ENCODE data around the gene LKAAEAR1. TPM values are rescaled to one million over a fixed set of nuclear protein-coding genes. Genes with fewer than 3 reads are reported as not detected.

Gene LKAAEAR1
- total and polyA plus RNA-seq, 2 of the 13 experiments (the other 11 are each of a cell fraction or from before 2014, with no cell fraction given), result not detected

DNA sequence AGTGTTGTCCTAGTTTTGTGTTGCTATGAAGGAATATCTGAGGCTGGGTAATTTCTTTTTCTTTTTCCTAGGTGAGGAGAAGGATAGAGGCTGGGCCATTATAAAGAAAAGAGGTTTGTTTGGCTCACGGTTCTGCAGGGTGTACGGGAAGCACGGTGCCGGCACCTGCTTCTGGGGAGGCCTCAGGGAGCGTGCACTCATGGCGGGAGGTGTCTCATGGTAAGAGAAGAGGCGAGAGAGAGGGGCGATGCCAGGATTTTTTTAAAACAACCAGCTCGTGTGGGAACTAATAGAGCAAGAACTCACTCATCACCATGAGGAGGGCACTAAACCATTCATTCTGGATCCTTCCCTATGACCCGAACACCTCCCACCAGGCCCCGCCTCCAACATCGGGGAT lies 37.4 kb upstream of the LKAAEAR1 start:
- Histone ChIP-seq H3K27ac (ENCODE audit: extremely low read length, insufficient read depth, low read length) (no peak overlapping the region), H4K20me1 (ENCODE audit: insufficient read depth, low read length) (no peaks in the 10 kb centered on the region), H3K4me1 (ENCODE audit: insufficient read depth, low read length) (peaks cover 11% of the 10 kb centered on the region), H3K4me2 (ENCODE audit: low read depth, low read length) (no peak overlapping the region), H3K27me3 (ENCODE audit: control insufficient read depth in 1 of 2, insufficient read depth in 2 of 2, low read length in 2 of 2) (peaks cover 4 to 25% of the 10 kb centered on the region in 2 experiments), H3K9ac (ENCODE audit: insufficient read depth, low read depth, low read length) (no peak overlapping the region), H3K79me2 (ENCODE audit: insufficient read depth, low read length) (no peaks in the 10 kb centered on the region), H3K9me3 (ENCODE audit: low read length) (no peaks in the 10 kb centered on the region), H3K36me3 (replicated peaks in 1 of 2; ENCODE audit: control insufficient read depth in 1 of 2, insufficient read depth in 2 of 2, low read length in 2 of 2) (no peaks in the 10 kb centered on the region), H2AFZ (ENCODE audit: low read length) (no peak overlapping the region), H3K4me3 (replicated peaks in 1 of 3; ENCODE audit: insufficient read depth in 1 of 3, low read depth in 2 of 3, low read length in 3 of 3) (no peak overlapping the region)
- in situ Hi-C loops (cut with HindIII; ENCODE audit: extremely low pct_ligation_motif_present, low pct_unique_long_range_greater_than_20kb), result no loop called here
- intact Hi-C loops (cut with micrococcal nuclease; ENCODE audit: unreplicated experiment), result loop anchor here (2.0 kb wide), 2 partner anchors 19 to 141 kb away; partner anchors contain the start of gene PRPF6
- no peak for DNase-seq (ENCODE audit: low spot score)
- BruUV-seq (replicated peaks), result no TSS peak
- no peak for FAIRE-seq
- CTCF ChIA-PET (ENCODE audit: low intra/inter-chr PET ratio, low total read pairs), result interaction anchor here (1.1 kb wide), 1 partner anchor 212 kb away, joined by 3 read pairs; no protein-coding TSS in a partner anchor
- no peak for ATAC-seq
- TF ChIP-seq IRF2 (CRISPR knock-in tag; IDR thresholded peaks at IDR 0.05) (no peak), TP53 (CRISPR knock-in tag; conservative IDR thresholded peaks at IDR 0.05) (no peak), SCMH1 (CRISPR knock-in tag; IDR thresholded peaks at IDR 0.05; ENCODE audit: borderline replicate concordance) (no peak), BRF2 (CRISPR knock-in tag; IDR thresholded peaks at IDR 0.05) (no peak), CBX1 (IDR thresholded peaks at IDR 0.05; ENCODE audit: low read depth) (no peak), U2AF2 (IDR thresholded peaks at IDR 0.05; ENCODE audit: low read depth, low read length) (no peak), FLYWCH1 (CRISPR knock-in tag; IDR thresholded peaks at IDR 0.05) (no peak), NONO (IDR thresholded peaks at IDR 0.05) (no peak), NONO (CRISPR knock-in tag; conservative IDR thresholded peaks at IDR 0.05) (no peak), SYNCRIP (IDR thresholded peaks at IDR 0.05; ENCODE audit: insufficient read depth, low read depth, low read length) (no peak), SOX6 (IDR thresholded peaks at IDR 0.05) (no peak), SOX6 (CRISPR knock-in tag; IDR thresholded peaks at IDR 0.05) (no peak), HMG20A (CRISPR knock-in tag; IDR thresholded peaks at IDR 0.05; ENCODE audit: borderline replicate concordance) (no peak), KDM3A (CRISPR knock-in tag; IDR thresholded peaks at IDR 0.05; ENCODE audit: low read depth) (no peak), KLF6 (CRISPR knock-in tag; IDR thresholded peaks at IDR 0.05) (no peak), ZNF629 (CRISPR knock-in tag; conservative IDR thresholded peaks at IDR 0.05) (no peak), ZNF549 (CRISPR knock-in tag; IDR thresholded peaks at IDR 0.05) (no peak), ZNF256 (CRISPR knock-in tag; conservative IDR thresholded peaks at IDR 0.05) (no peak)
- TF ChIP-seq, protein P1, sequence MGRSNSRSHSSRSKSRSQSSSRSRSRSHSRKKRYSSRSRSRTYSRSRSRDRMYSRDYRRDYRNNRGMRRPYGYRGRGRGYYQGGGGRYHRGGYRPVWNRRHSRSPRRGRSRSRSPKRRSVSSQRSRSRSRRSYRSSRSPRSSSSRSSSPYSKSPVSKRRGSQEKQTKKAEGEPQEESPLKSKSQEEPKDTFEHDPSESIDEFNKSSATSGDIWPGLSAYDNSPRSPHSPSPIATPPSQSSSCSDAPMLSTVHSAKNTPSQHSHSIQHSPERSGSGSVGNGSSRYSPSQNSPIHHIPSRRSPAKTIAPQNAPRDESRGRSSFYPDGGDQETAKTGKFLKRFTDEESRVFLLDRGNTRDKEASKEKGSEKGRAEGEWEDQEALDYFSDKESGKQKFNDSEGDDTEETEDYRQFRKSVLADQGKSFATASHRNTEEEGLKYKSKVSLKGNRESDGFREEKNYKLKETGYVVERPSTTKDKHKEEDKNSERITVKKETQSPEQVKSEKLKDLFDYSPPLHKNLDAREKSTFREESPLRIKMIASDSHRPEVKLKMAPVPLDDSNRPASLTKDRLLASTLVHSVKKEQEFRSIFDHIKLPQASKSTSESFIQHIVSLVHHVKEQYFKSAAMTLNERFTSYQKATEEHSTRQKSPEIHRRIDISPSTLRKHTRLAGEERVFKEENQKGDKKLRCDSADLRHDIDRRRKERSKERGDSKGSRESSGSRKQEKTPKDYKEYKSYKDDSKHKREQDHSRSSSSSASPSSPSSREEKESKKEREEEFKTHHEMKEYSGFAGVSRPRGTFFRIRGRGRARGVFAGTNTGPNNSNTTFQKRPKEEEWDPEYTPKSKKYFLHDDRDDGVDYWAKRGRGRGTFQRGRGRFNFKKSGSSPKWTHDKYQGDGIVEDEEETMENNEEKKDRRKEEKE (IDR thresholded peaks at IDR 0.05), result no peak
- TF ChIP-seq, protein P2, sequence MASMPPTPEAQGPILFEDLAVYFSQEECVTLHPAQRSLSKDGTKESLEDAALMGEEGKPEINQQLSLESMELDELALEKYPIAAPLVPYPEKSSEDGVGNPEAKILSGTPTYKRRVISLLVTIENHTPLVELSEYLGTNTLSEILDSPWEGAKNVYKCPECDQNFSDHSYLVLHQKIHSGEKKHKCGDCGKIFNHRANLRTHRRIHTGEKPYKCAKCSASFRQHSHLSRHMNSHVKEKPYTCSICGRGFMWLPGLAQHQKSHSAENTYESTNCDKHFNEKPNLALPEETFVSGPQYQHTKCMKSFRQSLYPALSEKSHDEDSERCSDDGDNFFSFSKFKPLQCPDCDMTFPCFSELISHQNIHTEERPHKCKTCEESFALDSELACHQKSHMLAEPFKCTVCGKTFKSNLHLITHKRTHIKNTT (CRISPR knock-in tag; IDR thresholded peaks at IDR 0.05), result no peak
- WGBS (ENCODE audit: low lambda C conversion rate), result 38% methylated on average over 12 of the region's 12 CpGs
- POLR2A ChIA-PET, result interaction anchor here (1.4 kb wide), 1 partner anchor 134 kb away, joined by 3 read pairs; the partner anchor contains the start of gene PCMTD2

Measured in HepG2 (cell line).